ENCODE data around the gene RET. TPM values are rescaled to one million over a fixed set of nuclear protein-coding genes. Genes with fewer than 3 reads are reported as not detected.

RET gene
- polyA plus RNA-seq, 1 donor: 3.4 TPM

DNA sequence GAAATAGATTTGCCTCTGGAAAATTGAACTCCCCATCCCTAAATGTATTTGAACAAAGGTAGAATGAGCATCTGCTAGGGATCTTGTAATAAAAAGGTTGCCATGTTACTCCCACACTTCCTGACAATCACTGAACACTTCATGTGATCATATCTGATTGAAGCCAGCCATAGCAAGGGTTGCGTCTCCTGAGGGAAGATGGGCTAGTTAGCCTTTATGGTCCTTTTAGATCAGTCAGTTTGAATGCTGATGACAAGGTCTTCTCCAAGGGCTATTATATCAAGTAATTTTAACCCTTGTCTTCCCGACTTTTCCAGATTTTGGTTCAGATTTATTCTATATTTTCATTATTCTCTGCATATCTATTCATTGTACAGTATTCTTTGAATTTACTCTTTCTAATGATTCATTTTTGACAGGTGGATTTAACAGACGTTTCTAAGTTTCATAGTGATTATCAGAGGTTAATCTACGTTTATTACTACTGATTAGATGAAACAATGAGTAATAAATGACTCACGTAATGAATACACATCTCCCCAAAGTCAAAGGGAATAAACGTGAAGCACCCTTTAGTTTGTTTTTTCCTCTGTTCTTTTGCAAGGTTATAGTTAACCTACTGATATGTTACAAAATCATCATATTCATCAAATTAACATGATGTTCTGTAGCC, 89.5 kb downstream of the RET start:
- no peak for DNase-seq (ENCODE audit: low read depth)

DNA sequence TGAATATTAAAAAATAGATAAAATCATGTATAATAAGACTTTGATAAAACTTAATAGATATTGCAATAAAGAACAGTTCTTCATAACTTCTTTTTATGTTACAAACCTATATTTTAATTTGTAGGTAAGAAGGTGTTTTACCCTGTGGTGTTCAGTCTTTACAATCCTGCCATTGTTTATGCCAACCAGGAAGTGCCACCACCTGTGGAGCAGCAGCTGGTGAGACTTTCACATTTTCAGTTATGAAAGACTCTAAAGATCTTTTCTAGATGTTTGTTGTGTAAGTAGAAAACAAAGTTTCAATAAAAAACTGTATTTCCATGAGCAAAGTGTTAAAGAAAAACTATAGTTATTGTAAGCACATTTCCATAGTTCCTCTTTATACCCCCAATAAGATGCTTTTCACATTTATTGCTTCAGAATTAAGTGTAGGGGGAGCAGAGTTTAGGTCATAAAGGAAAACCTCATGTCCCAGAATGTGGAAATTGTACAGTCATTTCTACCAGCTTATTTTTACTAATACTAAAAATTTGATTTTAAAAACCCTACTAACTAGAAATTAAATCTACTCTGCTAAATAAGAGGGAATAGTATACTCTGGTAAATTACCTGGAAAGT, 90.1 kb downstream of the RET start:
- no peak for DNase-seq (ENCODE audit: low read depth)

DNA sequence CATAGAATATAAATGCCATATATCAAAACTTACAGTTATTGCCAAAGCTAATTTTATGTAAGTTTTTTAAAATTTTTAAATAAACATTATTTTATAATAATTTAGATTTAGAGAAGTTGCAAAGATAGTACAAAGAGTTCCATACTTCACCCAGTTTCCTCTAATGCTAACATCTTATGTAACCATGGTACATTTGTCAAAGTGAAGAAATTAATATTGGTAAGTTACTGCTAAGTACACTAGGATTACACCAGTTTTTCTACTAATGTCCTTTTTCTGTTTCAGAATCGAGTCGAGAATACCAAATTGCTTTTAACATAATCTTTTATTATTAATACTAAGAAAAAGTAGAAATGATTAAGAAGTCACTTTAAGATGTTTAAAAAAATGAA, 90.6 kb downstream of the RET start:
- no peak for DNase-seq (ENCODE audit: low read depth)

DNA sequence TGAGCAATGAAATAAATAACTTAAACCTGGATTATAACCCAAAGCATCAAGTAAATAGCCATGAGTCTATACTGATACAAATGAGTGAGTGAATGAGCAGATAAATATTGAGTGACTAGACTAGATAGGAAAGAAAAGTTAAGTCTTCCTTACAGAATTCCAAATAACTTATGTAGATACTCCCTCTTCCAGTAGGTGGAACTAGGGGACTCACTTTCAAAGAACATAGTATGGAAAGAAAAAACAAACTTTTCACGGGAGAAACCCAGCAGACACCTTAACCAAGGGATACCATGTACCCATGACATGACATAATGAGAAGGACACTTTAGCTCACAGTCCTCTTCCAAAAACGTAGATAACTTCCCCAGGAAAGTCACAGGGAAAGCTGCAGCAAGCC, 93.6 kb downstream of the RET start:
- DNase-seq (ENCODE audit: low read depth): no peak

DNA sequence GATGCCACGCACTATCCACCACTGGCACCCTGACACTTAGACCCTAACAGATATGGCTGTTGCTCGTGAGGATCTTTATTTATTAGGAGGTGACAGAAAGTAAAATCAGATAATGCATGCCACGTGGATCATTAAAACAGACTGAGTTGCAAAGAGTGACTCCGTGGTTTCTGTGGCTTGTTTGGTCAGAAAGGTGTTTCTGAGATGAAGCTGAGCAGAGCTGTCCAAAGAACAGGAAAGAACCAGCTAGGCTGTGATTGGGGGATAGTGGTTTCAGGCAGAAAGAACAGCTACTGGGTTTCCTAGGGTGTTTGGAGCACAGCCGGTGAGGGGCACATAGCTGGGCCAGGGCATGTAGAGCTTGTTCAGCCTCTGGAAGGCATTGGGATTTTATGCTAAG, 95.8 kb downstream of the RET start:
- no peak for DNase-seq (ENCODE audit: low read depth)

DNA sequence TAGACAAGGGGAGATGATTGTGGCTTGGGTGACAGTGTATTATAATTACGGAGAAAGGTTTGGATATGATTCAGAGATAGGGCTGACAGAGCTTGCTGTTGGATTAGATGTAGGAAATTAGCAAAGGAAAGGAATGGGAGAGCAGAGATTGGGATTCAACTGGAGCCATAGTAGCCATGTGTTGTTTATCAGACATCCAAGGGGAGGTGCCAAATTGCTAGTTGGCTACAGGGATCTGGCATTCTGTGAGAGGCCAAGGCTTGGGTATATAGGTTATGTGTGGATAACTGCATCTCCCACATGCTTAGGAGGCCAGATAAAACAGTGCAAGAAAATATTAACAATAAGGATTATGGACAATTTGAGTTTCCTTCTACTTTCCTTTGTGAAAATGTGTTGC, 96.3 kb downstream of the RET start:
- no peak for DNase-seq (ENCODE audit: low read depth)

DNA sequence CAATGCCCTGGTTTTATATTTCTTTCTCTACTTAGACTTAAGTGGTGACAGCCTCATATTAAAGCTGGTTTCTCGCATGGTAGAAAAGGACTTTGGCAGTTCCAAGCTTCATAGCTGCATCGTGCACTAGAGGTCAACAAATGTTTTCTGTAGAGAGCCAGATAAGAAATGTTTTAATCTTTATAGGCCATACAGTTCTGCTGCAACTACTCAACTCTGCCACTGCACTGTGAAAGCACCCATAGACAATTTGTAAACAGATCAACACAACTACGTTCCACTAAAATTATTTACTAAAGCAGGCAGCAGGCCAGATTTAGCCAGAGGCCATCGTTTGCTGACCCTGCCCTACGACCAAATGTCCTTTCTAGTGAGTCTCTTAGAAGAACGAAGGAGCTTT, 98.1 kb downstream of the RET start:
- DNase-seq (ENCODE audit: low read depth): no peak

DNA sequence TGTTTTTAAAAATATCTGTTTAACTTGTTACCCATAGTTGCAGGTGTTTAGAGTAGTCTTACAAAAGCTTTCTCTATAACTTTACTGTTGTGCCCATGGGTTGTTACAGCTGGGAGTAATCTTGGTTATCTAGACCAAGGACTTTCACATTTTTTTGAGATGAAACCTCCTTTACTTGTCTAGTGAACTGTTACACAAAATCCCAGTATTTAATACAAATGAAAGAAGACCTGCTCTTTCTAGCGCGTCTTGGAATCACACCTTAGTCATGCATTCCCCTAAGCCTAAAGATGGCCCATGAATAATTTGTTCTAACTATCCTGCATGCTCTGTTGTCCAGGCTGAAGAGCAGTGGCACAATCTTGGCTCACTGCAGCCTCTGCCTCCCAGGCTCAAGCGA, 99.4 kb downstream of the RET start:
- no peak for DNase-seq (ENCODE audit: low read depth)

DNA sequence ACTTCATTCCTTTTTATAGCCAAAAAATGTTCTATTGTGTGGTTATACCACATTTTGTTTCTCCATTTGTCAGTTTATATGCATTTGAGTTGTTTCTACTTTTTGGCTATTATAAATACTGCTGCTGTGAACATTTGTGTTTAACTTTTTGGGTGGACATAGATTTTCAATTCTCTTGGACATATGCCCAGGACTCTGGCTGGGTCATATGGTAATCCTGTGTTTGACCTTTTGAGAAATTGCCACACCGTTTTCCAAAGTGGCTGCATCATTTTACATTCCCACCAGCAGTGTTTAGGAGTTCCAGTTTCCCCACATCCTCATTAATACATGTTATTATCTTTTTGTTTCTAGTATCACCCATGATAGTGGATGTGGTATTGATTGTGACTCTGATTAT, 100.7 kb downstream of the RET start:
- no peak for DNase-seq (ENCODE audit: low read depth)

Other genes with a start within 250 kb of the RET start
- gene CSGALNACT2, start 61.4 kb downstream of the RET start, polyA plus RNA-seq (ENCODE audit: insufficient read length): 23.9 TPM
- 0.43 TPM for gene RASGEF1A, start 190.0 kb downstream of the RET start, polyA plus RNA-seq (ENCODE audit: insufficient read length)